Measurements from ENCODE around the gene KIF6. TPM values are rescaled to one million over a fixed set of nuclear protein-coding genes. Genes with fewer than 3 reads are reported as not detected.

KIF6 gene
- polyA plus RNA-seq, 2 of the 4 experiments (the other 2 are of a cell fraction) = 0.05 to 0.39 TPM

GRCh38 chr6:39496456-39496855 is 228.8 kb downstream of the KIF6 start:
- CTCF ChIA-PET = no interaction called here
- TF ChIP-seq RNF2 (IDR thresholded peaks at IDR 0.05; ENCODE audit: borderline replicate concordance, low read depth) (no peak), TP53 (CRISPR knock-in tag; IDR thresholded peaks at IDR 0.05) (no peak), ELK1 (IDR thresholded peaks at IDR 0.05; ENCODE audit: low read depth, low read length) (no peak)
- TF ChIP-seq, protein P1, sequence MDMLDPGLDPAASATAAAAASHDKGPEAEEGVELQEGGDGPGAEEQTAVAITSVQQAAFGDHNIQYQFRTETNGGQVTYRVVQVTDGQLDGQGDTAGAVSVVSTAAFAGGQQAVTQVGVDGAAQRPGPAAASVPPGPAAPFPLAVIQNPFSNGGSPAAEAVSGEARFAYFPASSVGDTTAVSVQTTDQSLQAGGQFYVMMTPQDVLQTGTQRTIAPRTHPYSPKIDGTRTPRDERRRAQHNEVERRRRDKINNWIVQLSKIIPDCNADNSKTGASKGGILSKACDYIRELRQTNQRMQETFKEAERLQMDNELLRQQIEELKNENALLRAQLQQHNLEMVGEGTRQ (IDR thresholded peaks at IDR 0.05) = no peak

GRCh38 chr6:39495640-39496039 is 229.6 kb downstream of the KIF6 start:
- DNase-seq (ENCODE audit: low read depth in 1 of 2, low spot score in 1 of 2) = no peak

More at GRCh38 chr6:39496456-39496855, 228.8 kb downstream of the KIF6 start:
- DNase-seq (ENCODE audit: low read depth in 1 of 2, low spot score in 1 of 2) (no peak), FAIRE-seq (no peak), ATAC-seq (no peak)
- no peak overlapping the region for H3K4me3 ChIP-seq
- POLR2A ChIA-PET = no interaction called here
- no peak overlapping the region for H3K27ac ChIP-seq
- no peak overlapping the region for H3K4me2 ChIP-seq
- H3K4me1 ChIP-seq = no peaks in the 10 kb centered on the region
- no peaks in the 10 kb centered on the region for H3K9me3 ChIP-seq
- WGBS (ENCODE audit: missing lambda C conversion rate) = 20% methylated on average over 2 of the region's 2 CpGs

GRCh38 chr6:39494998-39495397 is 230.2 kb downstream of the KIF6 start:
- DNase-seq (ENCODE audit: low read depth in 1 of 2, low spot score in 1 of 2) = no peak
- H3K27ac ChIP-seq = no peak overlapping the region
- WGBS (ENCODE audit: missing lambda C conversion rate) = 11% methylated on average over 7 of the region's 7 CpGs
- no peaks in the 10 kb centered on the region for H3K4me1 ChIP-seq
- H3K4me3 ChIP-seq = no peak overlapping the region
- TF ChIP-seq MAFK (IDR thresholded peaks at IDR 0.05; ENCODE audit: partially characterized antibody) = no peak
- TF ChIP-seq EP300 (IDR thresholded peaks at IDR 0.05) = no peak
- TF ChIP-seq JUNB (IDR thresholded peaks at IDR 0.05) = no peak
- H3K4me2 ChIP-seq = no peak overlapping the region
- POLR2A ChIA-PET = no interaction called here
- no peak for ATAC-seq
- CTCF ChIA-PET = no interaction called here
- FAIRE-seq = no peak
- no peaks in the 10 kb centered on the region for H3K9me3 ChIP-seq

More at GRCh38 chr6:39495640-39496039, 229.6 kb downstream of the KIF6 start:
- CTCF ChIA-PET = no interaction called here
- FAIRE-seq (no peak), ATAC-seq (no peak)
- Histone ChIP-seq H3K4me1 (no peaks in the 10 kb centered on the region), H3K4me2 (no peak overlapping the region), H3K27ac (no peak overlapping the region), H3K9me3 (no peaks in the 10 kb centered on the region), H3K4me3 (no peak overlapping the region)
- TF ChIP-seq RCOR1 (IDR thresholded peaks at IDR 0.05; ENCODE audit: low read depth, low read length) = no peak
- TF ChIP-seq, protein P2, sequence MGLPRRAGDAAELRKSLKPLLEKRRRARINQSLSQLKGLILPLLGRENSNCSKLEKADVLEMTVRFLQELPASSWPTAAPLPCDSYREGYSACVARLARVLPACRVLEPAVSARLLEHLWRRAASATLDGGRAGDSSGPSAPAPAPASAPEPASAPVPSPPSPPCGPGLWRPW (IDR thresholded peaks at IDR 0.05) = no peak
- TF ChIP-seq ZSCAN20 (CRISPR knock-in tag; IDR thresholded peaks at IDR 0.05) = no peak
- no peak for TF ChIP-seq KDM1A (IDR thresholded peaks at IDR 0.05; ENCODE audit: low read depth)
- TF ChIP-seq ZNF302 (CRISPR knock-in tag; IDR thresholded peaks at IDR 0.05) = no peak
- TF ChIP-seq CHD2 (IDR thresholded peaks at IDR 0.05; ENCODE audit: low read length, partially characterized antibody) = no peak
- TF ChIP-seq, protein P3, sequence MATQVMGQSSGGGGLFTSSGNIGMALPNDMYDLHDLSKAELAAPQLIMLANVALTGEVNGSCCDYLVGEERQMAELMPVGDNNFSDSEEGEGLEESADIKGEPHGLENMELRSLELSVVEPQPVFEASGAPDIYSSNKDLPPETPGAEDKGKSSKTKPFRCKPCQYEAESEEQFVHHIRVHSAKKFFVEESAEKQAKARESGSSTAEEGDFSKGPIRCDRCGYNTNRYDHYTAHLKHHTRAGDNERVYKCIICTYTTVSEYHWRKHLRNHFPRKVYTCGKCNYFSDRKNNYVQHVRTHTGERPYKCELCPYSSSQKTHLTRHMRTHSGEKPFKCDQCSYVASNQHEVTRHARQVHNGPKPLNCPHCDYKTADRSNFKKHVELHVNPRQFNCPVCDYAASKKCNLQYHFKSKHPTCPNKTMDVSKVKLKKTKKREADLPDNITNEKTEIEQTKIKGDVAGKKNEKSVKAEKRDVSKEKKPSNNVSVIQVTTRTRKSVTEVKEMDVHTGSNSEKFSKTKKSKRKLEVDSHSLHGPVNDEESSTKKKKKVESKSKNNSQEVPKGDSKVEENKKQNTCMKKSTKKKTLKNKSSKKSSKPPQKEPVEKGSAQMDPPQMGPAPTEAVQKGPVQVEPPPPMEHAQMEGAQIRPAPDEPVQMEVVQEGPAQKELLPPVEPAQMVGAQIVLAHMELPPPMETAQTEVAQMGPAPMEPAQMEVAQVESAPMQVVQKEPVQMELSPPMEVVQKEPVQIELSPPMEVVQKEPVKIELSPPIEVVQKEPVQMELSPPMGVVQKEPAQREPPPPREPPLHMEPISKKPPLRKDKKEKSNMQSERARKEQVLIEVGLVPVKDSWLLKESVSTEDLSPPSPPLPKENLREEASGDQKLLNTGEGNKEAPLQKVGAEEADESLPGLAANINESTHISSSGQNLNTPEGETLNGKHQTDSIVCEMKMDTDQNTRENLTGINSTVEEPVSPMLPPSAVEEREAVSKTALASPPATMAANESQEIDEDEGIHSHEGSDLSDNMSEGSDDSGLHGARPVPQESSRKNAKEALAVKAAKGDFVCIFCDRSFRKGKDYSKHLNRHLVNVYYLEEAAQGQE (IDR thresholded peaks at IDR 0.05) = no peak
- no peak for TF ChIP-seq EHMT2 (IDR thresholded peaks at IDR 0.05; ENCODE audit: low read depth)
- no peak for TF ChIP-seq MAFK (IDR thresholded peaks at IDR 0.05; ENCODE audit: partially characterized antibody)
- TF ChIP-seq TFCP2L1 (CRISPR knock-in tag; IDR thresholded peaks at IDR 0.05) = no peak
- TF ChIP-seq, protein P1 (IDR thresholded peaks at IDR 0.05) = no peak
- POLR2A ChIA-PET = no interaction called here
- 30% methylated on average over 3 of the region's 3 CpGs for WGBS (ENCODE audit: missing lambda C conversion rate)

Measured in A549 (cell line).